HuH-7 (cell line): ENCODE results near the gene ROBO1.

Source experiments
- DNase-seq: peaks from one replicate; pipeline ENCODE4 v3.0.0; 2011; ENCODE audit warnings: low spot score

Gene ROBO1

DNA sequence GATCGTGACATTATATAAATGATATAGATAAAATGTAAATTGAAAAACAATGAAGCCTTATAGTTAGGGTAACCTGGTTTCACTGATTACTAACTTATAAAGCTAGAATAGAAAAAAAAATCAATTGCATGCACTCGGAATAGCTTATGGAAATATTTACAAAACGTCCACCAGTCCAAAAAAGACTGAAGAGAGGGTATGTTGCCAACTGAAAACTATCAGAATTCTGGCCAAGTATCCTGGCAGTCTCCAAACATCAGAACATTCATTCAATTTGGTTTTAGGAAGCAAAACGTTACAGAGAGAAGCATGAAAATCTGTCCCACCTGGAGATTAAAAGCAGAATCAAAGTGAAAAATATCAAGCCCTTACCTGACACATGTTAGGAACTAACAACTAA is 892.4 kb downstream of the ROBO1 start:
- DNase-seq = no peak

DNA sequence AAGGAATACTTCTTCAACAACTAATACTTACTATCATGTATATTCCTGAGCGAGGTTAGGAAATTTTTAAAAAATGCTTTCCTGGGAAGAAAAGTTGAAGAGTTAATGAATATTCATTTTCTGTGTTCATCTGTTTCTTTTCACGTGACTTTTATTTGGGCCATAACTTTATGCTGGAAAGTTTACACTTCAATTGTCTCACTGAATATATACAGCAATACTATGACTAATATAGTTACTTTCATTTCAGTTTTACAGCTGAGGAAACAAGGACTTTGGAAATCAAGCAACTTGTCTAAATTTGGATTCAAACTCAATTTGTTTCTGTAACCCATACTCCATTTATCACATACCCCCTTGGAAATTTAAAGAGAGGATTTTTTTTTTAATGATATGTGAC is 894.2 kb downstream of the ROBO1 start:
- DNase-seq = no peak

GRCh38 chr3:78872195-78872594 is 895.6 kb downstream of the ROBO1 start:
- no peak for DNase-seq

GRCh38 chr3:78871048-78871447 is 896.8 kb downstream of the ROBO1 start:
- DNase-seq = no peak

DNA sequence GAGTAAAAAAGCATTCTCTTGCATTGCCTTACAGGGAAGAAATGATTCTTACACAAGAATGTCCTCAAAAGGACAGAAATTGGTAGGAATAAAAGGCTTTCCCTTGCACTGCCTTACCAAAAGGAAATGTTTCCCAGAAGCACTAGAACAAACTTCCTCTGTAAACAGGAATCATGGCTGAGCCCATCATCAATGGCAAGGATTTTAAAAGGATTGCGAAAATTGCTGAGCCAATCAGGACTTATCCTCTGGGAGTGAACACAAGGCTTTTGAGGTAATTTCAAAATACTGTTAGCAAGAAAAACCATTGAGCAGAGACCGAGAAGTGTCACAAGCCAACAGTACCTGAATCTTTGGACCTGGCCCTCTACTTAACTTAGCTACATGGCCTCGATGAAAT is 897.3 kb downstream of the ROBO1 start:
- DNase-seq = no peak

- no peak for DNase-seq
Measured at GRCh38 chr3:78868570-78868969, 899.2 kb downstream of the ROBO1 start.

- DNase-seq = no peak
Measured at GRCh38 chr3:78867409-78868372, 900.1 kb downstream of the ROBO1 start.

GRCh38 chr3:78863306-78864203 is 904.2 kb downstream of the ROBO1 start:
- no peak for DNase-seq

DNA sequence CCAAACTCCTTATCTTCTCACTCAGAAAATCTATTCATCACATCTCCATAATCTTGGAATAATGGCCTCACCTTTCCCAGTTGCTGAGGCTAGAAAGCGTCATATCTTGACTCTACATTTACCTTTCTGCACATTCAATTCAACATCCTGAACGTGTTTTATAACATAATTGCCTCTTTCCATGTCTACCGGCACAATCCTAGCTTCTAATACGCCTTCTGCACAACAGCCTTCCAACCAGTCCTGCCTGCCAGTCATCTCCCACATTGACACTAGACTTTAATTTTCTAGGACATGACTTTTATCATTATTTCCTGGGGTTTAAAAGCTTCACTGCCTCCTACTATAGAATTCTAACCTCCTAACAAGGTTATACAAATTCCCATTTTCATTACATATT is 906.6 kb downstream of the ROBO1 start:
- DNase-seq = no peak

DNA sequence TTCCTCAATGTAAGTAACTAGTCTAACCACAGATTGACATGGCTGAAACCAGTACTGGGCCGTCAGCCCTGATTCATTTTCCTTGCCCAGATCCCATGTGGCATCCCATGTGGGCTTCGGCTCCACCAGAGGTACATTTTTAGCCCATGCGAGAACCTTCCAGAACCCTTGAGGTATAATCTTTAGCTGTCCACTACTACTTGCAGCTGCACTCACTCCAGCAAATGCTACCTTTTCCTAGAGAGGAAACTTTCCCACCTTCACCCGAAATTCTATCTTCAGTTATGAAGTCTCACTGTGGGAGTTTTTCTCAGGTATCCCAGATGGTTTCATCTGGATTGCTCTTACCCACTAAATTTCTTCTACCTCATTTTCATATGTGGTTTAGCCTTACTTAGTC is 907.2 kb downstream of the ROBO1 start:
- no peak for DNase-seq

GRCh38 chr3:78858910-78859309 is 908.9 kb downstream of the ROBO1 start:
- DNase-seq = no peak

GRCh38 chr3:78858174-78858573 is 909.6 kb downstream of the ROBO1 start:
- DNase-seq = no peak

- no peak for DNase-seq
Measured at GRCh38 chr3:78857494-78858111, 910.2 kb downstream of the ROBO1 start.

DNA sequence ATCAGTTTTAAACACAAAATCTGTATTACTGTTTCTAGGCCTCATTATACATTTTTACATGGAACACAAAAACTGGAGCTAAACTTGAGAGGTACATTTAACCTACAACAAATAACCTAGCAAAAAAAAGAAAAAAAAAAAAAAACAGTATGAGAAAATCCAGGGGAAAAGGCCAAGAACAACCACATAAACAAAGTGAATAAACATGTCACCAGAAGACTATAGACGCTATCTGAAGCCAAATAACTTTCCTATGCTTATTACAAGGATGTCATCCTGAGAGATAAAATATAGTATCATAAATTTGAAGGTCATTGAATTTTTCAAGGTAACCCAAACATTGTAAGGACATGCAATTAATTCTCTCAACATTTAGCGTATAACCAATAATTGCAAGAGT is 911.6 kb downstream of the ROBO1 start:
- no peak for DNase-seq

DNA sequence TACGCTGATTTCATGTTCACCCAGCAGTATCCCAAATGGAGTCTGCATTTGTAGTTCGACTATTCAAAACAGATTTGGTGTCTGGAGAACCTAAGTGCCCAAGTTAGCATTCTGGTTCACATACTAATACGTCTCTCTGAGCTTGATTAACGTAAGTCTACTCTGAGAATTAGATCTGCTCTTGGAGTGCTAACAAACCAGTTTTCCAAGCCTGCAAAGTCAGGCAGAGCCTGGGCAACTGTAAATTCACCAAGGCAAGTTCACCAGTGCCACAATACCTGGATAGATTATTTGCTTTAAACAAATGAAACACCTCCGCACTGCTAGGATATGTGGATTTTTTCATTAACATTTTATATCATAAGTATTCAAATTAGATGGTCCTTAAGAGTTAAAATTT is 912.6 kb downstream of the ROBO1 start:
- DNase-seq = no peak

DNA sequence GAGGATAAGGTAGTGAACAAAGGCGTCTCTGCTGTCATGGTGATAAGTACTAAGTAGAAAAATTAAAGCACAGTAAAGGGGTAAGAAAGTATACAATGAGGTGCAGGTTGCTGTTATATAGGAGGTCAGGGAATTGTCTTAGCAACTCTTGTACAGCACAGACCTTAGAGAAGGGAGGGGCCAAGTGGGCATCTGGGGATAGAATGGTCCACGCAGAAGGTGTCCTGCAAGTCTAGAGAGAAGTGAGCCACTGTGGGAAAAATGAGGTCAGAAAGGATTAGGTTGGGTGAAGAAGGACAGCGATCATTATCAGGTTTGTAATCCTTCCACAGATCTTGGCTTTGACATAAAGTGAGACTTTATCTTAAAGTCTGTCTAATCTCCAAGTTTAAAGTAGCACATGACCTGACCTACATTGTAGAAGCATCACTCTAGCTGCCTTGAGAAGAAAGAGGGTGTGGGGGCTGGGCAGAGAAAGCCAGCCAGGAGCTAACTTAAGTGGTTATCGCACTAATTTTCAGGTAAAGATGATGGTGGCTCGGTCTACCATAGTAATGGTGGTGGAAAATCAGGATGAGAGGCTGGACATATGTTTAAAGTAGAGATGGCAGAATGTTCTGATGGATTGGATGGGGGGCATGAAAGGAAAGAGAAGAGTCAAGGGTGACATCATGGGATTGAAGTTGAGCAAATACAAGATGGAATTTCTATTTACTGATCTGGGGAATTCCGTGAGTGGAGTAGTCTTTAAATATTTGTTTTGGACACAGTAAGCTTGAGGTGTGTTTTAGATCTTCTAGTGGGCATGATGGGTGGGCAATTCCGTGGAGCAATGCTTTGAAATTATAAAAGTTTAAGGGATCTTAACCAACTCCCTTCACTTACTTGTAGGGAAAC is 919.2 kb downstream of the ROBO1 start:
- no peak for DNase-seq

DNA sequence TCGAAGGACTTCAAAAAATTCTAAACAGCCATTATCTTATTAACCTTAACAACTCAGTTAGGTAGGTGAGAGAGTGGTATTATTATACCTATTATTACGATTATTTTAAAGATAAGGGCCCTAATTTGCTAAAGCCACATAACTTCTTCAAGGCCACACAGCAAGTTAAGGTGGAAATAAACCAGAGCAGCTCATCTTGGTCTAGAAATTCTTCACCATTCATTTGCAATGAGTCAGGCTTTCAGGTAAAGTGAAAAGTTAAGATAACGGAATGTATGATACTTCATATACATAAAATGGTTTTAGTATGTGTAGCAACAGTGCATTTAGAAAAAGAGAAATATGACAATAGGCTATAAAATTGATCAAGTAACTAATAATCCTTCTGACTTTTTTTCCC is 920.2 kb downstream of the ROBO1 start:
- DNase-seq = no peak

DNA sequence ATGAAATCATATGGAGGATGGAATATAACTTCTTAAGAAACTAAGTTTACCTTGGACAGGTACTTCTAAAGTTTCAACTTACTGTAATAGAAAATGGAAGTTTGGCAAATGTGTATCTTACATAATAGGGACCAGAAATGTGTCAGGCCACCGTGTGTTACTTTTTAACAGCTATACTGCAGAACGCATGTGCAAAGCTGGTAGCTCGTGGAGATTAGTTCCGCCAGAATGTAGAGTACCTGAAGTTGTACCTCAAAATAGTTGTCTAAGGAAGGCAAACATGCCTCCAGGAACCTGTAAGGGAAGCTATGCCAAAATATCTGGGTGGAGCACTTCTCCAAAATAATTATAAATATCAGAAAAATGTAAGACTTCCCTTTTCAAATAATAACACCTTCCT is 920.6 kb downstream of the ROBO1 start:
- no peak for DNase-seq

DNA sequence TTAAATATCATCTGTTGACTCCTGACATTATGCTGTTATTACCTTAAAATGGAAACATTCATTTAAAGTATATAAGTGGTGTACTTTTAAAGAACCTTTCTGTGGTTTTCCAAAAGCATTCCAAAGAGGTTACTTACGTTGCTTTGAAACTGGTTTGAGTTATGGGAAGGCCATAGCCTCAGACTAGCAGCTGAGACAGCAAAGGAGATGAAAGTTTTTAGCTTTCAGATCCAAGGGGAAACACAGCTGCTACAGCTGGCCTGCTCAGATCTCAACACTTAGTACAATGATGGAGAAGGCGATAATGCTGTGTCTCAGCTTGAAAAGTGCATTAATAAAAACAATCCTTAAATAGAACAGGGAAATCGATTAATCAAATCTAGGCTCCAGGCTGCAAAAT is 921.1 kb downstream of the ROBO1 start:
- no peak for DNase-seq

DNA sequence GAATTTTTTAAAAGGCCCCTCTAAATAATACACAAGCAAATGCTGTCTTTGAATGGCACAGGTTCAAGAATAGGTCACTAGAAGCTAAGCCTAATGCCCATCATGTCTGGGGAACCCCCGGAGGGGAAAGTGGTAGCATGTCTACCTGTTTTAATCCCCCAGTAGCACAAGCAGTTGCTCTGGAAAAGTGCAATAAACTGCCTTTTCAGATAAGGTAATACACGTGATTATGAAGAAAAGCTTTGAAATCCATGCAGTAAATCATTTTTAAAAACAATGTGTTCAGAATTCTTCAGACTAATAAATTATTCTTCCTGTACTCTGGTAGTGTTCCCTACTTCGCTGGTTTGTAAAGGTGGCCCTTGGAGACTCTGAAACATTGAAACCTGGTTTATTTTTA is 922.2 kb downstream of the ROBO1 start:
- no peak for DNase-seq

- no peak for DNase-seq
Measured at GRCh38 chr3:78844307-78844706, 923.5 kb downstream of the ROBO1 start.

DNA sequence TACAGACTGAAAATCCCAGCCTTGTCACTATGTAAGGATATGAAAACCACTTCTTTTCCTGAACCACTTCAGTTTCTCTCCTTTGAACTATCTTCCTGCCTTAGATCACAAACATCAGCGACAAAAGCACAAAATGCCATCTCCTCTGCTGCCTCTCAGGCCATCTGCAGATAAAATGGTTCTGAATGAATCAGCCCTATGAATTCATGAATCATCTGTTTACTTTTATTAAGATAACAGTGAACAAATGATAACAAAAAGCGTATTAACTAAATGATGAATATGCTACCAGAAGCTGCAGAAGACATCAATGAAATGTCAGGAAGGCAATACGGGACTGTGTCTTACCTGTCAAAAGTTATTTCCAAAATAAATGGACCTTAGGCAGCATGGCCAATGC is 928.1 kb downstream of the ROBO1 start:
- no peak for DNase-seq
